HepG2 (cell line): Measurements from ENCODE around the gene TFPI2. TPM values are rescaled to one million over a fixed set of nuclear protein-coding genes. Genes with fewer than 3 reads are reported as not detected.

Experiments
- ATAC-seq: fragments of 200-7000 bp; cut with Tn5 transposase; 3 replicates; pipeline ENCODE4 v1.9.1; 2020; ENCODE audit warnings: mild to moderate bottlenecking, moderate library complexity
- BruUV-seq: library from RNA; stranded (reverse); fragments of 400-500 nt; replicated peaks from 2 replicates; lab custom pipeline; 2021; lab: Mats Ljungman, UMichigan
- CTCF ChIA-PET: fragments of 300-600 bp; formaldehyde crosslinking; extraction: SDS; loops from one replicate; lab custom pipeline; 2021; ENCODE audit warnings: low total read pairs, inconsistent platforms, low intra/inter-chr PET ratio; lab: Yijun Ruan, JAX
- POLR2A ChIA-PET: fragments of 350-600 bp; sonication (Branson Sonifier 250); formaldehyde crosslinking; loops from one replicate; lab custom pipeline; 2020; ENCODE audit warnings: antibody characterized with exemption, inconsistent platforms; lab: Yijun Ruan, JAX
- DNase-seq: peaks from one replicate; pipeline ENCODE4 v3.0.0-alpha.2; 2015; ENCODE audit warnings: low spot score
- FAIRE-seq: peaks from 3 replicates; lab custom pipeline; 2011; peaks lifted over from hg19 to GRCh38; lab: Jason Lieb, UNC
- H2AFZ ChIP-seq: one replicate; pipeline ENCODE4 v1.6.1; 2011; ENCODE audit warnings: low read length, inconsistent platforms
- H3K27ac ChIP-seq: fragments of 300-600 bp; 3 replicates; pipeline ENCODE4 v1.8.0; 2011; ENCODE audit warnings: mixed run types, mild to moderate bottlenecking, mixed read lengths, low read length, inconsistent platforms; ENCODE audit not compliant: insufficient read depth; ENCODE audit errors: extremely low read length
- H3K27me3 ChIP-seq, 2 experiments: fragments of 200-600 bp in 1 of 2; 2 replicates in 1 of 2; 3 replicates in 1 of 2; pipeline versions ENCODE4 v1.6.0 to v1.8.0; 2011; ENCODE audit warnings: low read length in 2 of 2, mild to moderate bottlenecking in 2 of 2, moderate library complexity in 2 of 2, inconsistent platforms in 1 of 2; ENCODE audit not compliant: insufficient read depth in 2 of 2, control insufficient read depth in 1 of 2
- H3K36me3 ChIP-seq, 2 experiments: fragments of 200-600 bp in 1 of 2; replicated peaks in 1 of 2; 2 replicates in 1 of 2; 3 replicates in 1 of 2; pipeline versions ENCODE4 v1.5.1 to v1.8.0; 2011; ENCODE audit warnings: low read length in 2 of 2, inconsistent platforms in 1 of 2; ENCODE audit not compliant: insufficient read depth in 2 of 2, control insufficient read depth in 1 of 2
- H3K4me1 ChIP-seq: 2 replicates; pipeline ENCODE4 v1.5.1; 2012; ENCODE audit warnings: low read length, inconsistent platforms; ENCODE audit not compliant: insufficient read depth
- H3K4me2 ChIP-seq: 2 replicates; pipeline ENCODE4 v1.6.0; 2011; ENCODE audit warnings: low read depth, low read length, inconsistent platforms
- H3K4me3 ChIP-seq, 3 experiments: fragments of 200-600 bp in 1 of 3; sonication (generic), shearing (Covaris generic) in 1 of 3; replicated peaks in 1 of 3; 2 replicates each; pipeline ENCODE4 v1.5.1; 2011 to 2016; ENCODE audit warnings: low read length in 3 of 3, inconsistent platforms in 2 of 3, low read depth in 2 of 3, mild to moderate bottlenecking in 2 of 3, control low read depth in 1 of 3, mixed read lengths in 1 of 3; ENCODE audit not compliant: insufficient read depth in 1 of 3
- H3K79me2 ChIP-seq: one replicate; pipeline ENCODE4 v1.6.1; 2011; ENCODE audit warnings: low read length, inconsistent platforms; ENCODE audit not compliant: insufficient read depth
- H3K9ac ChIP-seq: 2 replicates; pipeline ENCODE4 v1.6.0; 2011; ENCODE audit warnings: mild to moderate bottlenecking, low read depth, low read length, inconsistent platforms; ENCODE audit not compliant: insufficient read depth
- H3K9me3 ChIP-seq: 2 replicates; pipeline ENCODE4 v1.5.1; 2012; ENCODE audit warnings: mild to moderate bottlenecking, low read length
- H4K20me1 ChIP-seq: 2 replicates; pipeline ENCODE4 v1.6.0; 2011; ENCODE audit warnings: inconsistent platforms, mild to moderate bottlenecking, low read length, moderate library complexity; ENCODE audit not compliant: insufficient read depth
- ARNT ChIP-seq: fragments of 450-650 bp; IDR thresholded peaks from 2 replicates; pipeline ENCODE4 v1.6.1; 2017
- MLX ChIP-seq: IDR thresholded peaks from 2 replicates; pipeline ENCODE4 v1.6.1; 2016
- RARA ChIP-seq: IDR thresholded peaks from 2 replicates; pipeline ENCODE4 v1.6.1; 2016; ENCODE audit warnings: missing genetic modification reagents, missing compliant biosample characterization
- SKI ChIP-seq: fragments of 450-650 bp; IDR thresholded peaks from one replicate; pipeline ENCODE4 v1.6.1; 2018; ENCODE audit warnings: mild to moderate bottlenecking; ENCODE audit not compliant: partially characterized antibody
- THAP7 ChIP-seq: sonication (generic); formaldehyde crosslinking; IDR thresholded peaks from 2 replicates; pipeline ENCODE4 v1.8.1; 2023; ENCODE audit warnings: mild to moderate bottlenecking, missing genetic modification reagents
- ZBTB49 ChIP-seq: sonication (generic); formaldehyde crosslinking; IDR thresholded peaks from 2 replicates; pipeline ENCODE4 v1.4.0; 2020; ENCODE audit warnings: missing genetic modification reagents, borderline replicate concordance
- ZNF260 ChIP-seq: sonication (generic); formaldehyde crosslinking; IDR thresholded peaks from 2 replicates; pipeline ENCODE4 v1.4.0; 2020; ENCODE audit warnings: missing genetic modification reagents, low read depth, mild to moderate bottlenecking, borderline replicate concordance
- ZNF556 ChIP-seq: sonication (generic); formaldehyde crosslinking; IDR thresholded peaks from 2 replicates; pipeline ENCODE4 v1.4.0; 2020; ENCODE audit warnings: mild to moderate bottlenecking, missing genetic modification reagents, borderline replicate concordance
- ZNF883 ChIP-seq: sonication (generic); formaldehyde crosslinking; IDR thresholded peaks from 2 replicates; pipeline ENCODE4 v1.5.1; 2020; ENCODE audit warnings: mild to moderate bottlenecking, missing genetic modification reagents; ENCODE audit errors: not compliant biosample characterization
- ZUFSP ChIP-seq: sonication (generic); formaldehyde crosslinking; IDR thresholded peaks from 2 replicates; pipeline ENCODE4 v1.9.0; 2021; ENCODE audit warnings: missing genetic modification reagents, mild to moderate bottlenecking, borderline replicate concordance
- WGBS: methylation state at CpG from one replicate; pipeline ENCODE4 v1.1.6; 2017; ENCODE audit warnings: low lambda C conversion rate; 5-methylcytosine and 5-hydroxymethylcytosine counted together
- in situ Hi-C: cut with HindIII; loops from 2 replicates; pipeline ENCODE4 v1.10.0; 2017; ENCODE audit warnings: low pct_unique_long_range_greater_than_20kb; ENCODE audit not compliant: extremely low pct_ligation_motif_present
- intact Hi-C: fragments of 100-400 bp; cut with micrococcal nuclease; formaldehyde crosslinking; loops from one replicate; pipeline ENCODE4 v1.10.0; 2022; ENCODE audit not compliant: unreplicated experiment
- polyA plus RNA-seq, 8 experiments: library from polyadenylated mRNA; depleted of rRNA in 3 of 8; stranded (reverse) in 7 of 8; unstranded in 1 of 8; fragments of >200 nt; fragmentation: Illumina TruSeq in 4 of 8; extraction: Trizol in 4 of 8; gene quantifications; 2 replicates each; pipeline versions ENCODE4 v1.2.1 to v1.2.3, GENCODE V29; 2011 to 2016; ENCODE audit warnings: low read depth in 4 of 8, missing spikeins in 1 of 8, mixed read lengths in 1 of 8; ENCODE audit not compliant: insufficient read depth in 1 of 8
- total RNA-seq, 5 experiments: library from RNA; depleted of rRNA; stranded (reverse); fragments of >200 nt; fragmentation: Illumina TruSeq; extraction: Trizol; gene quantifications; 2 replicates each; pipeline ENCODE4 v1.2.3, GENCODE V29; 2016; ENCODE audit warnings: low read depth in 1 of 5

The TFPI2 gene
- total and polyA plus RNA-seq, 2 of the 13 experiments (the other 11 are each of a cell fraction or from before 2014, with no cell fraction given): 0.16 to 0.22 TPM

- in situ Hi-C loops: no loop called here
- H3K9me3 ChIP-seq: no peaks in the 10 kb centered on the region
- no peaks in the 10 kb centered on the region for H3K79me2 ChIP-seq
- no peak for DNase-seq
- H3K36me3 ChIP-seq: no peaks in the 10 kb centered on the region
- no peaks in the 10 kb centered on the region for H3K4me1 ChIP-seq
- ATAC-seq: no peak
- ChIA-PET POLR2A (no interaction called here), CTCF (no interaction called here)
- no TSS peak for BruUV-seq
- 15% methylated on average over 4 of the region's 4 CpGs for WGBS
- no peak for TF ChIP-seq ZNF260 (CRISPR knock-in tag)
- intact Hi-C loops: no loop called here
- no peak overlapping the region for H3K4me2 ChIP-seq
- H3K9ac ChIP-seq: no peak overlapping the region
- no peaks in the 10 kb centered on the region for H4K20me1 ChIP-seq
- 0 out of 5 replicates have a peak, but pooled peaks cover 0 to 2% of the 10 kb centered on the region in 2 experiments for H3K27me3 ChIP-seq
- no peak overlapping the region for H3K27ac ChIP-seq
- H3K4me3 ChIP-seq: no peak overlapping the region
- no peak for FAIRE-seq
- H2AFZ ChIP-seq: no peak overlapping the region
These were observed 5.5 kb upstream of the TFPI2 start for GRCh38 chr7:93895859-93896600.

- H3K4me2 ChIP-seq: no peak overlapping the region
- H3K9me3 ChIP-seq: no peaks in the 10 kb centered on the region
- H3K27me3 ChIP-seq: peaks cover 4 to 11% of the 10 kb centered on the region in 2 experiments; a peak in 2 of 5 replicates
- no peak overlapping the region for H2AFZ ChIP-seq
- 0 out of 2 replicates have a peak, but pooled peaks cover 3% of the 10 kb centered on the region for H3K4me1 ChIP-seq
- no peak for FAIRE-seq
- in situ Hi-C loops: no loop called here
- BruUV-seq: no TSS peak
- no peak overlapping the region for H3K4me3 ChIP-seq
- no peak overlapping the region for H3K27ac ChIP-seq
- no peaks in the 10 kb centered on the region for H3K79me2 ChIP-seq
- H3K36me3 ChIP-seq: no peaks in the 10 kb centered on the region
- H3K9ac ChIP-seq: no peak overlapping the region
- intact Hi-C loops: no loop called here
- POLR2A ChIA-PET: no interaction called here
- no peak for DNase-seq
- no peaks in the 10 kb centered on the region for H4K20me1 ChIP-seq
- CTCF ChIA-PET: no interaction called here
- WGBS: 0% methylated on average over 3 of the region's 3 CpGs
- ATAC-seq: no peak
- TF ChIP-seq MLX: no peak
- no peak for TF ChIP-seq THAP7 (CRISPR knock-in tag)
- no peak for TF ChIP-seq SKI
- TF ChIP-seq ZBTB49: no peak
- TF ChIP-seq ZNF556 (CRISPR knock-in tag): no peak
- no peak for TF ChIP-seq RARA (CRISPR knock-in tag)
- TF ChIP-seq ZNF883 (CRISPR knock-in tag): no peak
- TF ChIP-seq ZUFSP: no peak
- no peak for TF ChIP-seq ARNT
These were observed 4.5 kb upstream of the TFPI2 start for GRCh38 chr7:93894966-93895640.
